ENCODE data around the gene SMG6. TPM values are rescaled to one million over a fixed set of nuclear protein-coding genes. Genes with fewer than 3 reads are reported as not detected.

SMG6 gene
- total RNA-seq, 1 donor from 2014 or later, result 47.7 TPM

- Mint-ChIP-seq H3K4me3 (ENCODE audit: low read depth) (no peak overlapping the region), H3K9me3 (ENCODE audit: low read depth) (no peaks in the 10 kb centered on the region), H3K4me1 (ENCODE audit: low read depth) (peaks cover 4% of the 10 kb centered on the region), H3K27me3 (no peaks in the 10 kb centered on the region), H3K27ac (peak overlapping the region; percentile 42), H3K36me3 (ENCODE audit: insufficient read depth) (peaks cover 2% of the 10 kb centered on the region)
- DNase-seq (ENCODE audit: low spot score, unreplicated experiment), result no peak
- TF ChIP-seq CTCF (IDR thresholded peaks at IDR 0.05; ENCODE audit: unreplicated experiment), result no peak
These were observed 165.3 kb downstream of the SMG6 start for GRCh38 chr17:2138318-2138717.

GRCh38 chr17:2137342-2138098 is 166.1 kb downstream of the SMG6 start:
- peak overlapping the region; percentile 16 for H3K27ac Mint-ChIP-seq
- no peak for DNase-seq (ENCODE audit: low spot score, unreplicated experiment)
- H3K4me1 Mint-ChIP-seq (ENCODE audit: low read depth), result peaks cover 4% of the 10 kb centered on the region
- TF ChIP-seq CTCF (IDR thresholded peaks at IDR 0.05; ENCODE audit: unreplicated experiment), result no peak
- no peaks in the 10 kb centered on the region for H3K9me3 Mint-ChIP-seq (ENCODE audit: low read depth)
- H3K36me3 Mint-ChIP-seq (ENCODE audit: insufficient read depth), result peaks cover 1% of the 10 kb centered on the region
- H3K4me3 Mint-ChIP-seq (ENCODE audit: low read depth), result no peak overlapping the region
- no peaks in the 10 kb centered on the region for H3K27me3 Mint-ChIP-seq

GRCh38 chr17:2136241-2136640 is 167.3 kb downstream of the SMG6 start:
- no peak for TF ChIP-seq CTCF (IDR thresholded peaks at IDR 0.05; ENCODE audit: unreplicated experiment)
- Mint-ChIP-seq H3K9me3 (ENCODE audit: low read depth) (no peaks in the 10 kb centered on the region), H3K4me3 (ENCODE audit: low read depth) (no peak overlapping the region), H3K27ac (peak overlapping the region; percentile 57), H3K4me1 (ENCODE audit: low read depth) (peaks cover 4% of the 10 kb centered on the region), H3K27me3 (no peaks in the 10 kb centered on the region), H3K36me3 (ENCODE audit: insufficient read depth) (peaks cover 1% of the 10 kb centered on the region)
- no peak for DNase-seq (ENCODE audit: low spot score, unreplicated experiment)

- no peaks in the 10 kb centered on the region for H3K27me3 Mint-ChIP-seq
These were observed 175.6 kb downstream of the SMG6 start for GRCh38 chr17:2128011-2128410.

GRCh38 chr17:2125013-2125535 is 178.5 kb downstream of the SMG6 start:
- no peaks in the 10 kb centered on the region for H3K9me3 Mint-ChIP-seq (ENCODE audit: low read depth)
- H3K27me3 Mint-ChIP-seq, result no peaks in the 10 kb centered on the region
- DNase-seq (ENCODE audit: low spot score, unreplicated experiment), result no peak
- H3K4me3 Mint-ChIP-seq (ENCODE audit: low read depth), result no peak overlapping the region
- no peak overlapping the region for H3K27ac Mint-ChIP-seq
- H3K36me3 Mint-ChIP-seq (ENCODE audit: insufficient read depth), result peaks cover 9% of the 10 kb centered on the region
- no peak for TF ChIP-seq CTCF (IDR thresholded peaks at IDR 0.05; ENCODE audit: unreplicated experiment)
- H3K4me1 Mint-ChIP-seq (ENCODE audit: low read depth), result no peaks in the 10 kb centered on the region

More at GRCh38 chr17:2128011-2128410, 175.6 kb downstream of the SMG6 start:
- Mint-ChIP-seq H3K27ac (no peak overlapping the region), H3K4me1 (ENCODE audit: low read depth) (no peaks in the 10 kb centered on the region), H3K9me3 (ENCODE audit: low read depth) (no peaks in the 10 kb centered on the region), H3K36me3 (ENCODE audit: insufficient read depth) (peaks cover 7% of the 10 kb centered on the region), H3K4me3 (ENCODE audit: low read depth) (no peak overlapping the region)
- TF ChIP-seq CTCF (IDR thresholded peaks at IDR 0.05; ENCODE audit: unreplicated experiment), result no peak
- DNase-seq (ENCODE audit: low spot score, unreplicated experiment), result no peak
